ENCODE measurements around the gene RIMBP3C. TPM values are rescaled to one million over a fixed set of nuclear protein-coding genes. Genes with fewer than 3 reads are reported as not detected.
"Not testable (repeated sequence)": the region's sequence is repeated elsewhere in the genome, so short reads cannot be mapped to it uniquely, and the experiment has no call there.

The RIMBP3C gene
- total RNA-seq, 1 donor from 2014 or later = 0.82 TPM

DNA sequence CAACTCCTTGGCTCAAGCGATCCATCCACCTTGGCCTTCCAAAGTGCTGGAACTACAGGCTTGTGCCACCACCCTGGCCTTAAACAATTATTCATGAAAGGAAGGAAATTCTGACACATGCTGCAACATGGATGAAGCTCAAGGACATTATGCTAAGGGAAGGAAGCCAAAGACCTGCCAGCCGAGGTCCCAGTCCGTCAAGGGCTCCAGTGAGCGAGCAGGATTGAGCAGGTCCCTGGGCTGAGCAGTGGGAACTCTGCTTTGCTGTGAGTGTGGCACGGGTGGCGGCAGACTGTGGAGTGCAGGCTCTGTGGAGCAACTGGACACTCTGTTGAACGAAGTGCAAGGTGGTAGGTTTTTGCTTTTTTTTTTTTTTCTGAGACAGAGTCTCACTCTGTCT lies 11.4 kb downstream of the RIMBP3C start:
- DNase-seq (ENCODE audit: low spot score in 2 of 2); FAIRE-seq: not testable (repeated sequence)

DNA sequence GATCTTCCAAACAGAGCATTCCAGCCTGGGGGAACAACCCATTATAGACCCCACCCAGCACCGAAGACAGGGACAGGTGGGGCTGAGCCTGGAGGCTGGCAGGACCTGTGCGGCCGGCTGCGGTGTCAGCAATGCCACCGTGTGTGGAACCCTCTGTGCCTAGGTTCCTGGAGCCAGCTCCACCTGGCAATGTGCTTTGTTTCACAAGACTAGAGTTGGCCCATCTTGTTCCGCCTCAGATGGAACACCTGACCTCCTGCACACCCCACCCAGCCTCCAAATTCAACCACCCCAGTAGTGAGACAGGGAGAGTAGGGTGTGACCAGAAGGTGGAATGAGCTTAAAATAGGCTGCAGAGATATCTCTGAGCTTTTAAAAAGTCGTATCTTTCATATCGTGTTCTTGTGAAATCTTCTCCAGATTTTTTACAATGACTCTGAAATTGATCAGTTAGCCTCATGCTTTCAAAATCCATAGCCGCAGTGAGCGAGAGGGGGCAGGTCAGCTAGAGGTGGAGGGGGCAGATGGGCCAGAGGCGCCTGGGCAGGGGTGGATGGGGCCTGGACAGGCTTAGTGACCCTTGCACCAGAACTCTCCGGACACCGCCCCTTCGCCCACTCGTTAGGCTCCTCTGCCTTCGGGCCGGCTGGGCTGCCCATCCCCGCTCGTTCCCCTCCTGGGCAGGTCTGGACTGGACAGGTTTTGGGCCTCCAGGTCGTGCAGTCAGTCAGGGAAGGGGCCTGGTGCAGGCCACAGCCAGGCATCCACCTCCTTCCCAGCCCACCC lies 18.2 kb downstream of the RIMBP3C start:
- not testable (repeated sequence) for DNase-seq (ENCODE audit: low spot score in 2 of 2); FAIRE-seq

- not testable (repeated sequence) for FAIRE-seq; DNase-seq (ENCODE audit: low spot score in 2 of 2)
Measured at GRCh38 chr22:21531525-21531924, 19.7 kb downstream of the RIMBP3C start.

DNA sequence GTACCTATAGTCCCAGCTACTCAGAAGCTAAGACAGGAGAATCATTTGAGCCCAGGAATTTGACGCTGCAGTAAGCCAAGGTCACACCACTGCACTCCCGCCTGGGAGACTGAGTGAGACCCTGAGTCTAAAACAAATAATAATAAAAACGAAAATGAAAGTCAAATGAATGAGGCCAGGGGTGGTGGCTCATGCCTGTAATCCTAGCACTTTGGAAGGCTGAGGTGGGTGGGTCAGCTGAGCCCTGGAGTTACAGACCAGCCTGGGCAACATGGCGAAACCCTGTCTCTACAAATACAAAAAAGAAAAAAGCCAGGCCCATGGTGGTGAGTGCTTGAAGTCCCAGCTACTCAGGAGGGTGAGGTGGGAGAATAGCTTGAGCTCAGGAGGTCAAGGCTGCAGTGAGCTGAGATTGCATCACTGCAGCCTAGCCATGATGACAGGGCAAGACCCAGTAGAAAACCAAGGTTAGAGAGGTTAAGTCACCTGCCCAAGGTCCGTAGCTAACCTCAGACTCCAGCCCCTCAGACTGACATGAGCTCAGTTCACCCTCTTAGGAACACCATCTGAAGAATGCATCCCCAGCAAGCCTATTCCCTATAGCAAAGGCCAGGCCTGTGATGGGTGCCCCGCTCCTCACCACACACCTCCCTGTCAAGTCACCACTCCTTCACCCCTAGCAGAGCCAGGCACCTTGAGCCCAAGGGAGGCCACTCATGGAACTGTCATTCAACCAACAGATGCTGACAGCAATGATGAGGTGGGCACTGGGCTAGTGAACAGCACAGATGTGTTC lies 24.4 kb downstream of the RIMBP3C start:
- FAIRE-seq; DNase-seq (ENCODE audit: low spot score in 2 of 2): not testable (repeated sequence)

DNA sequence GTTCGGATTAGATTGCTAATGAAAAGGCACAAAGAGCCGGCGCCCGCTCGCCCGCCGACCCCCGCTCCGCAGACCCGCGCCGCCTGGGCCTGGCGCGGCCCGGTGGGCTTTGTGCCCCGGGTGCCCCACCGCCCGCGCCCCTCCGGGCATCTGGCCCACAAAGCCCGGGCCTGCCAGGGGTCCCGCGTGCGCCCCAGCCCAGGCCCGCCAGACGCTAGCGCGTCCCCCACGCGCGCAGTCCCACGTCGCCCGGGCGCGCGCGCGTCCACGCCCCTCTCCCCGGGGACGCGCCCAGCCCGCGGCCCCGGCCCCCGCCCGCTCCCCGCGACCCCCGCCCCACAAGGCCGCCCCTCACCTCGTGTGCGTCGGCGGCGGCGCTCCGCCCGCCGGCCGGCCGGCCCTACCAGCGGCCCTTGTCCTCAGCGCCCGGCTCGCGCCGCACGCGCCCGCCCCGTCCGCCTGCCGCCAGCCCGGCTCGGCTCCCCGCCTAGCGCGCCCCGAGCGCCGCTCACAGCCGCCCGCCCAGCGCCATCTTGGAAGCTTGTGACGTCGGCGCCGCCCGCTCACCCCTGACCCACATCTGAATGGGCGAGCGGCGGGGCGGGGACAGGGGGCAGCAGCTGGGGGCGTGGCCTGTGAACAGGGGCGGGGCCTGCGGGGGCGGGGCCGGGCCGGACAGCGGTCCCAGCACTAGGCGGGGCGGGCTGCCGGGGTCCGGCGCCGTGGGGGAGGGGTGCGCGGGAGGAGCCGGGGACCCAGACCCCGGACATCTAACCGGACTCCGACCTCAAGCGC lies 34.1 kb downstream of the RIMBP3C start:
- not testable (repeated sequence) for DNase-seq (ENCODE audit: low spot score in 2 of 2); FAIRE-seq

GRCh38 chr22:21516522-21516921 lies 34.7 kb downstream of the RIMBP3C start:
- not testable (repeated sequence) for DNase-seq (ENCODE audit: low spot score in 2 of 2); FAIRE-seq

DNA sequence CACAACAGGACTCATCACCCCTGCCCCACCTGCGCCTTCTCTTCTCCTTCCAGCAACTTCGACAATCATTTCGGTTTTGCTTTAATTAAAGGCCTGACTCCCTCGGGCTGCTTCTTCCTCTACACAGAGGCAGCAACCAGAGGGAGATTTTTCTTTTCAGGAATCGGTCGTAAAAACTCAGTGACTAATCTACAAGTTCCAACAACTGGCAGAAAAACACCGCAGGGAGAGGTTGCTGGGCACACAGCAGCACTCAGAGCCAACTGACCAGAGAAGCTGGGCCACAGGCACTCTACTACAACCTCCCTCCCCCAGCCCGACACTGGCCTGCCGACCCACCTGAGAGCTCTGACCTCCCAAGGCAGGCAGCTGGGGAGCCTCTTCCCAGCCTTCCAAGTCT lies 36.0 kb downstream of the RIMBP3C start:
- not testable (repeated sequence) for FAIRE-seq; DNase-seq (ENCODE audit: low spot score in 2 of 2)

DNA sequence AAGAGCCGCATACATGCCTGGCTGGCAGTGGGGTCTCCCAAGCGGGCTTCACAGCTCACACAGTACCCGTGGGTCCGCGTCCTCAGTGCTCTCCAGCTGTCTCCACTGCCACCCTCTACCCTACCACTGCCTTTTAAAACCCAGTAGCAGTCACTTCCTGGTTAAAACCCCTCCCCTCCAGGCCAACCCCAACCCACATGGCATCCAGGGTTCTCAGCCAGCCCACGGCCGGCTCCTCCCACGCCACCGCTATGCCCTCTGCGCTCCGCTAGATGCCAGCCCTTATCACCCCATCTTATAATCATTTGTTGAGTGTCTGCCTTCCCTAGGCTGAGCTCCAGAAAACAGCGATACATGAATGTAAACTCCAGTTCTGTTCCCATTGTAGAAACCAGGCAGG lies 37.1 kb downstream of the RIMBP3C start:
- not testable (repeated sequence) for DNase-seq (ENCODE audit: low spot score in 2 of 2); FAIRE-seq

DNA sequence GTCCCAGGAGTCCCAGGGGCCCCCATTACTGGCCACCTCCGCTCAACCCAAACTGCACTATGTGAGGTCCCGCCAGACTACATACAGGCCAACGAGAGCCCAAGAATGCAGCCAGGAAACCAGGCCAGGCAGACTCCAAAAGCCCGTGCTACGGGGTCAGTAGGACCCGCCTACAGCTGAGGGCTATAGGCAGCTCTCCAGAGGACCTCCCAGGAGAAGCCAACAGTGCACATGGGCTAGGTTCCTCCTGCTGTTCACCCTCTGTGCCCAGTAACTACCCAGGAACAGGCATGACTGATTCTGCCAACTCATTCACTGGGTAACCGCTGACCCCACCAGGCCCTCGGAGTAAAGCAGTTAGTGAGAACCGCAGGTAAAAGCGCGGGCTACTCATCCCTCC lies 39.2 kb downstream of the RIMBP3C start:
- not testable (repeated sequence) for DNase-seq (ENCODE audit: low spot score in 2 of 2)

GRCh38 chr22:21510397-21510796 lies 40.9 kb downstream of the RIMBP3C start:
- FAIRE-seq; DNase-seq (ENCODE audit: low spot score in 2 of 2): not testable (repeated sequence)

More for the DNA sequence above, 39.2 kb downstream of the RIMBP3C start:
- FAIRE-seq = not testable (repeated sequence)

DNA sequence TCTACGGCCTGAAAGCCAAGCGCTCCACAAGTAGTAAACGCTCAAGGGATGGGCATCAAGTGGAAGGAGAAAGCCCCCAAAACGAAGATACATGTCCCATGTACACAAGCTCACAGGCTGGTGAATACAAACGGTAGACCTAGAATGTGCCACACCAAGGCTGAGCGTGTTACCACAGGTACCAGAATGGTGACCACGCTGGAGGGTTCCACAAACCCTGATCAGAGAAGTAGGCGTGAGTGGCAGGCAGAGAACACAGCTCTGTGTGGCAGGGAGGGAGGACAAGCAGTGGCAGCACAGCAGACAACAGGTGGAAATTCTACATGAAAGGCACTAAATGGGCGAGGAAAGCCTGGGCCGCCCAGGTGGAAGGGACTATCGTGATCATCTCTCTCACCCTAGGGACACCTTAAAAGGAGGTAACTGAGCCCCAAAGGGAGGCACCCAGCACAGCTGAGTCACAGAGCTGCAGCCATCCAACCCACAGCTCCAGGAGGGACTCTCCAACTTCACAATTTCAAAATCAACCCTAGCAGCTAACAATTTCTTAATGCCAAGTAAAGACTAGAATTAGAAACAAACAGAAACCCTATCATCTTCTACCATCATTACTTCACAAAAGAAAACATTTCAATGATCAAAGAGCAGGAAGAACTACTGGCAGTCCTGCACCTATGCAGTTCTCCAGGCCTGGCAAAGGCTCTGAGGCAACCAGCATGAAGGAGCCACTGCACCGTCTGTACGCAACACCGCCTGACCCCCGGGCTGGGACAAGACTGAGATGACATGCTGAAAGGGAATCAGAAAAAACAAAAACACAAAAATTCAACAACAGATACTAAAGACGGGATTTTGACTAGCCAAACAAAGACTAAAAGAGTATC lies 51.4 kb downstream of the RIMBP3C start:
- not testable (repeated sequence) for DNase-seq (ENCODE audit: low spot score in 2 of 2); FAIRE-seq

GRCh38 chr22:21498489-21498888 lies 52.8 kb downstream of the RIMBP3C start:
- DNase-seq (ENCODE audit: low spot score in 2 of 2); FAIRE-seq: not testable (repeated sequence)

GRCh38 chr22:21497984-21498383 lies 53.3 kb downstream of the RIMBP3C start:
- DNase-seq (ENCODE audit: low spot score in 2 of 2); FAIRE-seq: not testable (repeated sequence)

Small RNA genes within 50 kb of the gene (small RNA-seq; reads per million reads assigned to genes)
- gene RF00492 = not detected
- not detected for gene RN7SKP221

Other genes starting within 250 kb of the RIMBP3C start
- gene RIMBP3B, start 167.7 kb downstream of the RIMBP3C start, total RNA-seq = 0.82 TPM
- gene HIC2, start 134.1 kb downstream of the RIMBP3C start, total RNA-seq = 6.1 TPM
- gene TMEM191C, start 84.1 kb downstream of the RIMBP3C start, total RNA-seq = 2.4 TPM
- 27.3 TPM for gene UBE2L3, start 16.3 kb upstream of the RIMBP3C start, total RNA-seq
- gene YDJC, start 78.6 kb upstream of the RIMBP3C start, total RNA-seq = 7.7 TPM
- gene CCDC116, start 81.3 kb upstream of the RIMBP3C start, total RNA-seq = not detected
- gene SDF2L1, start 90.8 kb upstream of the RIMBP3C start, total RNA-seq = 2.9 TPM
- 20.4 TPM for gene PPIL2, start 114.6 kb upstream of the RIMBP3C start, total RNA-seq
- gene YPEL1, start 184.3 kb upstream of the RIMBP3C start, total RNA-seq = 104 TPM

Measured in frontal cortex (tissue), 4 donors.